Stomach smooth muscle (tissue), 2 donors: ENCODE results near the gene ABI1.

ENCODE experiments used
- H3K27ac ChIP-seq: one replicate; pipeline ENCODE4 v1.7.0; 2013; ENCODE audit warnings: mild to moderate bottlenecking, low read length, inconsistent platforms
- H3K27me3 ChIP-seq, 2 donors: one replicate each; pipeline ENCODE4 v1.7.0; 2013; ENCODE audit warnings: low read length in 2 of 2; ENCODE audit not compliant: insufficient read depth in 2 of 2, control insufficient read depth in 1 of 2
- H3K36me3 ChIP-seq, 2 donors: one replicate each; pipeline ENCODE4 v1.7.0; 2013; ENCODE audit warnings: low read length in 2 of 2; ENCODE audit not compliant: control insufficient read depth in 2 of 2, insufficient read depth in 2 of 2
- H3K4me1 ChIP-seq: one replicate; pipeline ENCODE4 v1.7.0; 2013; ENCODE audit warnings: low read length; ENCODE audit not compliant: control insufficient read depth, insufficient read depth
- H3K4me3 ChIP-seq, 2 donors: one replicate each; pipeline ENCODE4 v1.7.0; 2013; ENCODE audit warnings: low read length in 2 of 2
- H3K9ac ChIP-seq, 2 donors: one replicate each; pipeline ENCODE4 v1.7.0; 2013; ENCODE audit warnings: low read length in 2 of 2, mild to moderate bottlenecking in 1 of 2
- H3K9me3 ChIP-seq, 2 donors: one replicate each; pipeline ENCODE4 v1.7.0; 2013; ENCODE audit warnings: low read length in 2 of 2; ENCODE audit not compliant: control insufficient read depth in 2 of 2
- donor health status: healthy.
- donor health status: Pancreatic carcinoma.

The ABI1 gene

GRCh38 chr10:26730552-26730951 is 130.2 kb downstream of the ABI1 start:
- Histone ChIP-seq H3K36me3 (peaks cover 12 to 15% of the 10 kb centered on the region in 2 donors), H3K4me1 (no peaks in the 10 kb centered on the region), H3K4me3 (no peak overlapping the region), H3K27me3 (no peaks in the 10 kb centered on the region), H3K9ac (no peak overlapping the region), H3K9me3 (no peaks in the 10 kb centered on the region), H3K27ac (no peak overlapping the region)

- H3K27me3 ChIP-seq: no peaks in the 10 kb centered on the region
- H3K27ac ChIP-seq: no peak overlapping the region
- no peak overlapping the region for H3K4me3 ChIP-seq
- no peaks in the 10 kb centered on the region for H3K9me3 ChIP-seq
- peaks cover 6 to 15% of the 10 kb centered on the region in 2 donors for H3K36me3 ChIP-seq
- H3K9ac ChIP-seq: no peak overlapping the region
- H3K4me1 ChIP-seq: no peaks in the 10 kb centered on the region
These were observed 131.4 kb downstream of the ABI1 start for GRCh38 chr10:26729395-26729794.

- Histone ChIP-seq H3K9ac (no peak overlapping the region), H3K9me3 (no peaks in the 10 kb centered on the region), H3K4me1 (no peaks in the 10 kb centered on the region), H3K4me3 (no peak overlapping the region), H3K27ac (no peak overlapping the region), H3K27me3 (no peaks in the 10 kb centered on the region), H3K36me3 (peaks cover 6 to 14% of the 10 kb centered on the region in 2 donors)
These were observed 131.8 kb downstream of the ABI1 start for GRCh38 chr10:26728957-26729356.

GRCh38 chr10:26727005-26727404 is 133.8 kb downstream of the ABI1 start:
- Histone ChIP-seq H3K4me1 (no peaks in the 10 kb centered on the region), H3K9me3 (no peaks in the 10 kb centered on the region), H3K27me3 (no peaks in the 10 kb centered on the region), H3K36me3 (peaks cover 6 to 16% of the 10 kb centered on the region in 2 donors), H3K4me3 (no peak overlapping the region), H3K27ac (no peak overlapping the region), H3K9ac (no peak overlapping the region)

- no peak overlapping the region for H3K27ac ChIP-seq
- no peak overlapping the region for H3K9ac ChIP-seq
- no peaks in the 10 kb centered on the region for H3K4me1 ChIP-seq
- H3K9me3 ChIP-seq: no peaks in the 10 kb centered on the region
- H3K36me3 ChIP-seq: peaks cover 10 to 19% of the 10 kb centered on the region in 2 donors
- H3K4me3 ChIP-seq: no peak overlapping the region
- H3K27me3 ChIP-seq: no peaks in the 10 kb centered on the region
These were observed 134.7 kb downstream of the ABI1 start for GRCh38 chr10:26725837-26726727.

- no peak overlapping the region for H3K9ac ChIP-seq
- peaks cover 8 to 21% of the 10 kb centered on the region in 2 donors for H3K36me3 ChIP-seq
- H3K27ac ChIP-seq: no peak overlapping the region
- H3K9me3 ChIP-seq: no peaks in the 10 kb centered on the region
- H3K4me3 ChIP-seq: no peak overlapping the region
- H3K27me3 ChIP-seq: no peaks in the 10 kb centered on the region
- H3K4me1 ChIP-seq: no peaks in the 10 kb centered on the region
These were observed 137.7 kb downstream of the ABI1 start for GRCh38 chr10:26723016-26723415.

GRCh38 chr10:26721561-26721960 is 139.2 kb downstream of the ABI1 start:
- no peaks in the 10 kb centered on the region for H3K27me3 ChIP-seq
- no peaks in the 10 kb centered on the region for H3K9me3 ChIP-seq
- no peak overlapping the region for H3K27ac ChIP-seq
- no peaks in the 10 kb centered on the region for H3K4me1 ChIP-seq
- H3K36me3 ChIP-seq: peaks cover 4 to 21% of the 10 kb centered on the region in 2 donors
- H3K9ac ChIP-seq: no peak overlapping the region
- H3K4me3 ChIP-seq: no peak overlapping the region

- Histone ChIP-seq H3K9ac (no peak overlapping the region), H3K9me3 (no peaks in the 10 kb centered on the region), H3K36me3 (peaks cover 4 to 10% of the 10 kb centered on the region in 2 donors), H3K4me3 (no peak overlapping the region), H3K27me3 (no peaks in the 10 kb centered on the region), H3K27ac (no peak overlapping the region), H3K4me1 (no peaks in the 10 kb centered on the region)
These were observed 143.3 kb downstream of the ABI1 start for GRCh38 chr10:26717476-26717875.

- H3K9ac ChIP-seq: no peak overlapping the region
- H3K27ac ChIP-seq: no peak overlapping the region
- no peaks in the 10 kb centered on the region for H3K4me1 ChIP-seq
- H3K9me3 ChIP-seq: no peaks in the 10 kb centered on the region
- no peak overlapping the region for H3K4me3 ChIP-seq
- H3K36me3 ChIP-seq: peaks cover 0 to 5% of the 10 kb centered on the region in 2 donors
- H3K27me3 ChIP-seq: no peaks in the 10 kb centered on the region
These were observed 145.6 kb downstream of the ABI1 start for GRCh38 chr10:26715137-26715487.

GRCh38 chr10:26714415-26715136 is 146.2 kb downstream of the ABI1 start:
- Histone ChIP-seq H3K36me3 (peaks cover 0 to 5% of the 10 kb centered on the region in 2 donors), H3K9me3 (no peaks in the 10 kb centered on the region), H3K27me3 (no peaks in the 10 kb centered on the region), H3K4me3 (no peak overlapping the region), H3K27ac (no peak overlapping the region), H3K4me1 (no peaks in the 10 kb centered on the region), H3K9ac (no peak overlapping the region)

- Histone ChIP-seq H3K9me3 (no peaks in the 10 kb centered on the region), H3K27ac (no peak overlapping the region), H3K9ac (no peak overlapping the region), H3K4me1 (no peaks in the 10 kb centered on the region), H3K36me3 (peaks cover 8 to 13% of the 10 kb centered on the region in 2 donors), H3K27me3 (no peaks in the 10 kb centered on the region), H3K4me3 (no peak overlapping the region)
These were observed 149.4 kb downstream of the ABI1 start for GRCh38 chr10:26711324-26711723.
